Smooth muscle cell (in vitro differentiated cells): ENCODE data around the gene CD68. TPM values are rescaled to one million over a fixed set of nuclear protein-coding genes. Genes with fewer than 3 reads are reported as not detected.

Experiments
- DNase-seq: peaks from one replicate; lab custom pipeline; 2025; ENCODE audit not compliant: unreplicated experiment; lab: John Stamatoyannopoulos, UW
- H2AFZ ChIP-seq: fragments of 200-600 bp; sonication (generic); 2 replicates; pipeline ENCODE4 v1.6.0; 2016; ENCODE audit warnings: antibody characterized with exemption, low read depth, mild to moderate bottlenecking
- H3F3A ChIP-seq: fragments of 200-600 bp; sonication (generic); 2 replicates; pipeline ENCODE4 v1.6.0; 2017; ENCODE audit warnings: antibody characterized with exemption, low read depth
- H3K27ac ChIP-seq: fragments of 200-600 bp; sonication (generic); 2 replicates; pipeline ENCODE4 v1.5.1; 2016; ENCODE audit warnings: low read depth, mild to moderate bottlenecking
- H3K27me3 ChIP-seq: fragments of 200-600 bp; sonication (generic); 2 replicates; pipeline ENCODE4 v1.6.1; 2016; ENCODE audit warnings: low read depth, mild to moderate bottlenecking
- H3K36me3 ChIP-seq: fragments of 200-600 bp; sonication (generic); 2 replicates; pipeline ENCODE4 v1.5.1; 2016; ENCODE audit warnings: low read depth
- H3K4me1 ChIP-seq: fragments of 200-600 bp; sonication (generic); 2 replicates; pipeline ENCODE4 v1.5.1; 2016; ENCODE audit warnings: low read depth
- H3K4me2 ChIP-seq: fragments of 200-600 bp; sonication (generic); 2 replicates; pipeline ENCODE4 v1.6.0; 2016; ENCODE audit warnings: mild to moderate bottlenecking
- H3K4me3 ChIP-seq: fragments of 200-600 bp; sonication (generic); 2 replicates; pipeline ENCODE4 v1.5.1; 2016; ENCODE audit warnings: mild to moderate bottlenecking
- H3K79me2 ChIP-seq: fragments of 200-600 bp; sonication (generic); 2 replicates; pipeline ENCODE4 v1.6.0; 2016; ENCODE audit warnings: low read depth, mild to moderate bottlenecking
- H3K9ac ChIP-seq: fragments of 200-600 bp; sonication (generic); 2 replicates; pipeline ENCODE4 v1.6.0; 2016; ENCODE audit warnings: low read depth
- H3K9me3 ChIP-seq: fragments of 200-600 bp; sonication (generic); replicated peaks from 2 replicates; pipeline ENCODE4 v1.5.1; 2016; ENCODE audit warnings: low read depth
- H4K20me1 ChIP-seq: fragments of 200-600 bp; sonication (generic); 2 replicates; pipeline ENCODE4 v1.6.0; 2016; ENCODE audit warnings: low read depth
- WGBS: methylation state at CpG from one replicate; pipeline ENCODE4 v1.1.7; 2016; ENCODE audit warnings: low lambda C conversion rate; 5-methylcytosine and 5-hydroxymethylcytosine counted together
- polyA plus RNA-seq: library from polyadenylated mRNA; unstranded; fragments of >200 nt; fragmentation: Nextera tagmentation; extraction: Ambion mirVana; gene quantifications from 2 replicates; pipeline ENCODE4 v1.2.1, GENCODE V29; 2016
- total RNA-seq: library from RNA; depleted of rRNA; stranded (reverse); fragments of >200 nt; gene quantifications from 2 replicates; pipeline ENCODE4 v1.2.3, GENCODE V29; 2014
- TF ChIP-seq, protein P1 (sequence below): fragments of 200-600 bp; sonication (generic); IDR thresholded peaks from 2 replicates; pipeline ENCODE4 v1.5.1; 2017; ENCODE audit warnings: borderline replicate concordance, mild to moderate bottlenecking, antibody characterized with exemption; ENCODE audit not compliant: insufficient read depth, poor library complexity, severe bottlenecking

The CD68 gene
- total and polyA plus RNA-seq, 2 experiments from 2014 or later = 22.7 to 27.5 TPM

DNA sequence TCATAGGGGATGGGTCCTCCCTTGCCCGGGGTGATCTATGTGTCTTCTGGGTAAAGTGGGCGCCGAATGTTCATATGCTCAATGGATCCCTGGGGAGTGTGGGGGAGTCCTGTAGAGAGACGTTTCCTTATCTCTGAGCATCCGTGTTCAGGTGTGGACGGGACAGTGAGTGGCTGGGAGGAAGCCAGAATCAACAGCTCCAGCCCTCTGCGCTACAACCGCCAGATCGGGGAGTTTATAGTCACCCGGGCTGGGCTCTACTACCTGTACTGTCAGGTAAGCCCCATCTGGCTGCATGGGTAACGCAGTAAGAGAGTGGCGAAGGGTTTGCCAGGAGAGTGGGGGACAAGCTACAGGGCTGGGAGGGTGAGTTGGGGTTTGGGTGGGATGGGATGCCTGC lies 22.8 kb upstream of the CD68 start:
- 98% methylated on average over 12 of the region's 12 CpGs for WGBS
- no peak overlapping the region for H2AFZ ChIP-seq
- no peaks in the 10 kb centered on the region for H3K79me2 ChIP-seq
- H3K4me2 ChIP-seq = no peak overlapping the region
- H3K27me3 ChIP-seq = no peaks in the 10 kb centered on the region
- H3K4me3 ChIP-seq = no peak overlapping the region
- no peaks in the 10 kb centered on the region for H4K20me1 ChIP-seq
- no peaks in the 10 kb centered on the region for H3F3A ChIP-seq
- no peak overlapping the region for H3K27ac ChIP-seq
- TF ChIP-seq, protein P1, sequence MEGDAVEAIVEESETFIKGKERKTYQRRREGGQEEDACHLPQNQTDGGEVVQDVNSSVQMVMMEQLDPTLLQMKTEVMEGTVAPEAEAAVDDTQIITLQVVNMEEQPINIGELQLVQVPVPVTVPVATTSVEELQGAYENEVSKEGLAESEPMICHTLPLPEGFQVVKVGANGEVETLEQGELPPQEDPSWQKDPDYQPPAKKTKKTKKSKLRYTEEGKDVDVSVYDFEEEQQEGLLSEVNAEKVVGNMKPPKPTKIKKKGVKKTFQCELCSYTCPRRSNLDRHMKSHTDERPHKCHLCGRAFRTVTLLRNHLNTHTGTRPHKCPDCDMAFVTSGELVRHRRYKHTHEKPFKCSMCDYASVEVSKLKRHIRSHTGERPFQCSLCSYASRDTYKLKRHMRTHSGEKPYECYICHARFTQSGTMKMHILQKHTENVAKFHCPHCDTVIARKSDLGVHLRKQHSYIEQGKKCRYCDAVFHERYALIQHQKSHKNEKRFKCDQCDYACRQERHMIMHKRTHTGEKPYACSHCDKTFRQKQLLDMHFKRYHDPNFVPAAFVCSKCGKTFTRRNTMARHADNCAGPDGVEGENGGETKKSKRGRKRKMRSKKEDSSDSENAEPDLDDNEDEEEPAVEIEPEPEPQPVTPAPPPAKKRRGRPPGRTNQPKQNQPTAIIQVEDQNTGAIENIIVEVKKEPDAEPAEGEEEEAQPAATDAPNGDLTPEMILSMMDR = no peak
- peaks cover 19% of the 10 kb centered on the region for H3K4me1 ChIP-seq
- H3K9me3 ChIP-seq = no peaks in the 10 kb centered on the region
- no peaks in the 10 kb centered on the region for H3K36me3 ChIP-seq
- DNase-seq = no peak
- H3K9ac ChIP-seq = no peak overlapping the region

DNA sequence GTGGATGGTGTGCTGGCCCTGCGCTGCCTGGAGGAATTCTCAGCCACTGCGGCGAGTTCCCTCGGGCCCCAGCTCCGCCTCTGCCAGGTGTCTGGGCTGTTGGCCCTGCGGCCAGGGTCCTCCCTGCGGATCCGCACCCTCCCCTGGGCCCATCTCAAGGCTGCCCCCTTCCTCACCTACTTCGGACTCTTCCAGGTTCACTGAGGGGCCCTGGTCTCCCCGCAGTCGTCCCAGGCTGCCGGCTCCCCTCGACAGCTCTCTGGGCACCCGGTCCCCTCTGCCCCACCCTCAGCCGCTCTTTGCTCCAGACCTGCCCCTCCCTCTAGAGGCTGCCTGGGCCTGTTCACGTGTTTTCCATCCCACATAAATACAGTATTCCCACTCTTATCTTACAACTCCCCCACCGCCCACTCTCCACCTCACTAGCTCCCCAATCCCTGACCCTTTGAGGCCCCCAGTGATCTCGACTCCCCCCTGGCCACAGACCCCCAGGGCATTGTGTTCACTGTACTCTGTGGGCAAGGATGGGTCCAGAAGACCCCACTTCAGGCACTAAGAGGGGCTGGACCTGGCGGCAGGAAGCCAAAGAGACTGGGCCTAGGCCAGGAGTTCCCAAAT lies 22.2 kb upstream of the CD68 start:
- Histone ChIP-seq H3K4me2 (no peak overlapping the region), H3K27me3 (no peaks in the 10 kb centered on the region), H2AFZ (no peak overlapping the region)

DNA sequence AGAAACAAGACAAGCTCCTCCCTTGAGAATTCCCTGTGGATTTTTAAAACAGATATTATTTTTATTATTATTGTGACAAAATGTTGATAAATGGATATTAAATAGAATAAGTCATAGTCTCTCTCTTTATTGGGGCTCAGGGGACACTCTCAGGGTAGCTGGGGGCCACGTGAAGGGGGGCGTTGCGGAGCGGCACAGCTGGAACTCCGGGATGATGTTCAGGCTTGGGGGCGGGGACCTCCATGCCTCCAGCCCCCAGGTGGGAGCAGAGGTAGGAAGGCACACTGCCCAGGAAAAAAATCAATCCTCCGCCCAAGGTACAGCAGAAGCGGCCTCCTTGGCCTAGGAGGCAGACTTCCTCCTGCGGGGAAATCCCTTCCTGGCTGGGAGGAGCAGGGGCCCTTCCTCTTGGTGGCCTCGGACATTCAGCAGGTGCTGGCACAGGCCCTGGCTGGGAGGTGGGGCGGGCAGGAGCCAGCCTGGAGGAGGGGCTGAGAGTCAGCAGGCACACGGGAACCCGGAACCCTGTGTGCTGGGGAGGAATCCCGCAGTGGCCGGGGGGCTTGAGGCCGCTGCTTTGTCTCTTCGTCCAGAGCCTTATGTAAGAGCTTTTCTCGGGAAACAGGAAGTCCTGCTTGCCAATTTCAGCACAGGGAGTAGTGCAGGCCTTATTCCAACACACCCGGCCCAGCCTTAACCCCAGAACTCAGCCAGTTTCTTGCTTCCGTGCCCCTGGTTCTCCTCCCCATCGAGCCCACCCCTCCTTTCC lies 21.5 kb upstream of the CD68 start:
- peaks cover 5% of the 10 kb centered on the region for H3F3A ChIP-seq

More for the DNA sequence above, 22.2 kb upstream of the CD68 start:
- peaks cover 1% of the 10 kb centered on the region for H3F3A ChIP-seq
- no peaks in the 10 kb centered on the region for H4K20me1 ChIP-seq
- WGBS = 76% methylated on average over 16 of the region's 19 CpGs
- no peaks in the 10 kb centered on the region for H3K36me3 ChIP-seq
- H3K4me1 ChIP-seq = peaks cover 19% of the 10 kb centered on the region
- no peak overlapping the region for H3K4me3 ChIP-seq
- no peak overlapping the region for H3K27ac ChIP-seq
- TF ChIP-seq, protein P1 = no peak
- no peak for DNase-seq
- H3K79me2 ChIP-seq = peaks cover 3% of the 10 kb centered on the region
- no peaks in the 10 kb centered on the region for H3K9me3 ChIP-seq
- H3K9ac ChIP-seq = no peak overlapping the region

More for the DNA sequence above, 21.5 kb upstream of the CD68 start:
- no peaks in the 10 kb centered on the region for H3K36me3 ChIP-seq
- H4K20me1 ChIP-seq = no peaks in the 10 kb centered on the region
- H3K4me1 ChIP-seq = peaks cover 25% of the 10 kb centered on the region
- TF ChIP-seq, protein P1 = no peak
- 51% methylated on average over 21 of the region's 21 CpGs for WGBS
- H3K79me2 ChIP-seq = peaks cover 10% of the 10 kb centered on the region
- DNase-seq = no peak
- H3K9ac ChIP-seq = no peak overlapping the region
- no peak overlapping the region for H3K27ac ChIP-seq
- H2AFZ ChIP-seq = no peak overlapping the region
- no peaks in the 10 kb centered on the region for H3K27me3 ChIP-seq
- no peaks in the 10 kb centered on the region for H3K9me3 ChIP-seq
- H3K4me3 ChIP-seq = no peak overlapping the region
- H3K4me2 ChIP-seq = no peak overlapping the region
